C4-2B (cell line): Measurements from ENCODE around the gene RAB15.

Source experiments
- ZFX ChIP-seq: fragments of 450-650 bp; IDR thresholded peaks from 2 replicates; pipeline ENCODE4 v1.6.1; 2017
- TF ChIP-seq, protein P1 (sequence below): fragments of 450-650 bp; conservative IDR thresholded peaks from 2 replicates; pipeline ENCODE4 v1.5.1; 2017; ENCODE audit warnings: mild to moderate bottlenecking

DNA sequence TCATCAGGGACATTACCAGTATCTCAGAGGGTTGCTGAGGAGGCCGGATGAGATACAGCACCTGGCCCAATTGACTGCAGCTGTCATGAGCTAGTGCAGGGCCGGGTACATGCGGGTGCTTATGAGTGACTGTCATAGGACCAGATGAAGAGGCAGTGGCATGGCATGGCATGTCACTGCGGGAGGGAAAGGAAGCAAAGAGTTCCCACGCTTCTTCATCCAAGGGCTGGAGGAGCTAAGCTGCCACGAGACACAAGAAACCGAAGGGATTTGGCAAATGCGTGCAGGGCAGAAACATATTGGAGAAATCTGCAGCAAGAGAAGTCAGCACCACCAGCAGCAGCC, 18.9 kb downstream of the RAB15 start:
- TF ChIP-seq, protein P1, sequence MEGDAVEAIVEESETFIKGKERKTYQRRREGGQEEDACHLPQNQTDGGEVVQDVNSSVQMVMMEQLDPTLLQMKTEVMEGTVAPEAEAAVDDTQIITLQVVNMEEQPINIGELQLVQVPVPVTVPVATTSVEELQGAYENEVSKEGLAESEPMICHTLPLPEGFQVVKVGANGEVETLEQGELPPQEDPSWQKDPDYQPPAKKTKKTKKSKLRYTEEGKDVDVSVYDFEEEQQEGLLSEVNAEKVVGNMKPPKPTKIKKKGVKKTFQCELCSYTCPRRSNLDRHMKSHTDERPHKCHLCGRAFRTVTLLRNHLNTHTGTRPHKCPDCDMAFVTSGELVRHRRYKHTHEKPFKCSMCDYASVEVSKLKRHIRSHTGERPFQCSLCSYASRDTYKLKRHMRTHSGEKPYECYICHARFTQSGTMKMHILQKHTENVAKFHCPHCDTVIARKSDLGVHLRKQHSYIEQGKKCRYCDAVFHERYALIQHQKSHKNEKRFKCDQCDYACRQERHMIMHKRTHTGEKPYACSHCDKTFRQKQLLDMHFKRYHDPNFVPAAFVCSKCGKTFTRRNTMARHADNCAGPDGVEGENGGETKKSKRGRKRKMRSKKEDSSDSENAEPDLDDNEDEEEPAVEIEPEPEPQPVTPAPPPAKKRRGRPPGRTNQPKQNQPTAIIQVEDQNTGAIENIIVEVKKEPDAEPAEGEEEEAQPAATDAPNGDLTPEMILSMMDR, result no peak
- no peak for TF ChIP-seq ZFX
